Measurements from ENCODE around the gene ZDHHC14. TPM values are rescaled to one million over a fixed set of nuclear protein-coding genes. Genes with fewer than 3 reads are reported as not detected.

The ZDHHC14 gene
- polyA plus RNA-seq, 2 of the 4 experiments (the other 2 are of a cell fraction): 2.2 to 2.8 TPM

DNA sequence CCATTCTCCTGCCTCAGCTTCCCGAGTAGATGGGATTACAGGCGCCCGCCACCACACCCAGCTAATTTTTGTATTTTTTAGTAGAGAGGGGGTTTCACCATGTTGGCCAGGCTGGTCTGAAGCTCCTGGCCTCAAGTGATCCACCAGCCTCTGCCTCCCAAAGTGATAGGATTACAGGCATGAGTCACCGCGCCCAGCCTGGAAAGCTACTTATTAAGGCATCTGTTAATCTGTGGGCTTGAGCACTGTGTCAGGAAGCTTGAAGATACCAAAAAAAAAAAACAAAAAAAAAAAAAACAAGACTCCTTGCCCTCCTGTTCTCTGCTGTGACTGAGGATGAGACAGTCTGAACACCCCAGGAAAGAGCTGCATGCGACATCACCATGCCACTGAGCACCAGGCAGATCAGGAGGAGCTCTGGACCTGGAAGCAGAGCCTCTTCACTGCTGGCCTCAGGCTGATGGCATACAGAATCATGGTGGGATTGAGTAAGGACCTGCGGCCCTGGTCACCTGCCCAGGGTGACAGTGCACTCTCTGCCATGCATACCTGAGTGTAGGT, 275.5 kb downstream of the ZDHHC14 start (continued):
- TF ChIP-seq, protein P1, sequence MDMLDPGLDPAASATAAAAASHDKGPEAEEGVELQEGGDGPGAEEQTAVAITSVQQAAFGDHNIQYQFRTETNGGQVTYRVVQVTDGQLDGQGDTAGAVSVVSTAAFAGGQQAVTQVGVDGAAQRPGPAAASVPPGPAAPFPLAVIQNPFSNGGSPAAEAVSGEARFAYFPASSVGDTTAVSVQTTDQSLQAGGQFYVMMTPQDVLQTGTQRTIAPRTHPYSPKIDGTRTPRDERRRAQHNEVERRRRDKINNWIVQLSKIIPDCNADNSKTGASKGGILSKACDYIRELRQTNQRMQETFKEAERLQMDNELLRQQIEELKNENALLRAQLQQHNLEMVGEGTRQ (IDR thresholded peaks at IDR 0.05): no peak
- TF ChIP-seq RFX5 (IDR thresholded peaks at IDR 0.05) (no peak), RARB (CRISPR knock-in tag; IDR thresholded peaks at IDR 0.05) (no peak), ZNF302 (CRISPR knock-in tag; IDR thresholded peaks at IDR 0.05) (no peak)
- TF ChIP-seq, protein P2, sequence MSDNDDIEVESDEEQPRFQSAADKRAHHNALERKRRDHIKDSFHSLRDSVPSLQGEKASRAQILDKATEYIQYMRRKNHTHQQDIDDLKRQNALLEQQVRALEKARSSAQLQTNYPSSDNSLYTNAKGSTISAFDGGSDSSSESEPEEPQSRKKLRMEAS (IDR thresholded peaks at IDR 0.05): no peak

DNA sequence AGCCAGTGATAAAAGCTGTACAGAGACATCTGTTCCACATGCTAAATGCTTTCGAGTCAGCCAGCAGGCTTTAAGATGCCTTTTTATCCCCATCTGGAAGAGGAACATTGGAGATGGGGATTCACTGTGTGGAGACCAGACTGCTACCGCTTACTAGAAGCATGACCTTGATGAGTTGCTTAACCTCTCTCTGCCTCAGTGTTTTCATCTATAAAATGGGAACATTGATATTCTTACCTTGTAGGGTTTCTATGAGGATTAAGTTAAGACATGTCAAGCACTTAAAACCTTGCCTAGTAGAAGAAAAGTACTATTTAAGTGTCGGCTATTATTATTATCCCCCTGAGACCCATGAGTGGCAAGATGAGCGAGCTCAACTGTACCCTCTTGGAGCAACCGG, 276.8 kb downstream of the ZDHHC14 start:
- 86% methylated on average over 5 of the region's 5 CpGs for WGBS (ENCODE audit: missing lambda C conversion rate)
- ATAC-seq (no peak), FAIRE-seq (no peak), DNase-seq (ENCODE audit: low read depth in 1 of 2, low spot score in 1 of 2) (no peak)
- no peaks in the 10 kb centered on the region for H3K9me3 ChIP-seq
- H3K27ac ChIP-seq: no peak overlapping the region
- no peak overlapping the region for H3K4me3 ChIP-seq
- TF ChIP-seq JUNB (IDR thresholded peaks at IDR 0.05): no peak
- no peak for TF ChIP-seq SREBF2 (IDR thresholded peaks at IDR 0.05)
- no peak for TF ChIP-seq HEYL (CRISPR knock-in tag; IDR thresholded peaks at IDR 0.05)
- TF ChIP-seq, protein P1 (IDR thresholded peaks at IDR 0.05): no peak
- TF ChIP-seq KDM1A (IDR thresholded peaks at IDR 0.05; ENCODE audit: low read depth): no peak
- no peak for TF ChIP-seq EP300 (IDR thresholded peaks at IDR 0.05)
- TF ChIP-seq, protein P3, sequence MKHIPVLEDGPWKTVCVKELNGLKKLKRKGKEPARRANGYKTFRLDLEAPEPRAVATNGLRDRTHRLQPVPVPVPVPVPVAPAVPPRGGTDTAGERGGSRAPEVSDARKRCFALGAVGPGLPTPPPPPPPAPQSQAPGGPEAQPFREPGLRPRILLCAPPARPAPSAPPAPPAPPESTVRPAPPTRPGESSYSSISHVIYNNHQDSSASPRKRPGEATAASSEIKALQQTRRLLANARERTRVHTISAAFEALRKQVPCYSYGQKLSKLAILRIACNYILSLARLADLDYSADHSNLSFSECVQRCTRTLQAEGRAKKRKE (CRISPR knock-in tag; IDR thresholded peaks at IDR 0.05; ENCODE audit: low read depth): no peak
- TF ChIP-seq RNF2 (IDR thresholded peaks at IDR 0.05; ENCODE audit: borderline replicate concordance, low read depth): no peak
- TF ChIP-seq POLR2AphosphoS2 (conservative IDR thresholded peaks at IDR 0.05; ENCODE audit: low read length): no peak
- no peak for TF ChIP-seq HDAC2 (IDR thresholded peaks at IDR 0.05)
- TF ChIP-seq JUN (IDR thresholded peaks at IDR 0.05): no peak
- no peak for TF ChIP-seq HOXA7 (CRISPR knock-in tag; IDR thresholded peaks at IDR 0.05)
- TF ChIP-seq, protein P4, sequence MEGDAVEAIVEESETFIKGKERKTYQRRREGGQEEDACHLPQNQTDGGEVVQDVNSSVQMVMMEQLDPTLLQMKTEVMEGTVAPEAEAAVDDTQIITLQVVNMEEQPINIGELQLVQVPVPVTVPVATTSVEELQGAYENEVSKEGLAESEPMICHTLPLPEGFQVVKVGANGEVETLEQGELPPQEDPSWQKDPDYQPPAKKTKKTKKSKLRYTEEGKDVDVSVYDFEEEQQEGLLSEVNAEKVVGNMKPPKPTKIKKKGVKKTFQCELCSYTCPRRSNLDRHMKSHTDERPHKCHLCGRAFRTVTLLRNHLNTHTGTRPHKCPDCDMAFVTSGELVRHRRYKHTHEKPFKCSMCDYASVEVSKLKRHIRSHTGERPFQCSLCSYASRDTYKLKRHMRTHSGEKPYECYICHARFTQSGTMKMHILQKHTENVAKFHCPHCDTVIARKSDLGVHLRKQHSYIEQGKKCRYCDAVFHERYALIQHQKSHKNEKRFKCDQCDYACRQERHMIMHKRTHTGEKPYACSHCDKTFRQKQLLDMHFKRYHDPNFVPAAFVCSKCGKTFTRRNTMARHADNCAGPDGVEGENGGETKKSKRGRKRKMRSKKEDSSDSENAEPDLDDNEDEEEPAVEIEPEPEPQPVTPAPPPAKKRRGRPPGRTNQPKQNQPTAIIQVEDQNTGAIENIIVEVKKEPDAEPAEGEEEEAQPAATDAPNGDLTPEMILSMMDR (IDR thresholded peaks at IDR 0.05): no peak
- no peak for TF ChIP-seq FOSL2 (IDR thresholded peaks at IDR 0.05)
- TF ChIP-seq FOSL2 (CRISPR knock-in tag; IDR thresholded peaks at IDR 0.05): no peak
- no peak for TF ChIP-seq FOXS1 (CRISPR knock-in tag; IDR thresholded peaks at IDR 0.05)
- TF ChIP-seq, protein P5, sequence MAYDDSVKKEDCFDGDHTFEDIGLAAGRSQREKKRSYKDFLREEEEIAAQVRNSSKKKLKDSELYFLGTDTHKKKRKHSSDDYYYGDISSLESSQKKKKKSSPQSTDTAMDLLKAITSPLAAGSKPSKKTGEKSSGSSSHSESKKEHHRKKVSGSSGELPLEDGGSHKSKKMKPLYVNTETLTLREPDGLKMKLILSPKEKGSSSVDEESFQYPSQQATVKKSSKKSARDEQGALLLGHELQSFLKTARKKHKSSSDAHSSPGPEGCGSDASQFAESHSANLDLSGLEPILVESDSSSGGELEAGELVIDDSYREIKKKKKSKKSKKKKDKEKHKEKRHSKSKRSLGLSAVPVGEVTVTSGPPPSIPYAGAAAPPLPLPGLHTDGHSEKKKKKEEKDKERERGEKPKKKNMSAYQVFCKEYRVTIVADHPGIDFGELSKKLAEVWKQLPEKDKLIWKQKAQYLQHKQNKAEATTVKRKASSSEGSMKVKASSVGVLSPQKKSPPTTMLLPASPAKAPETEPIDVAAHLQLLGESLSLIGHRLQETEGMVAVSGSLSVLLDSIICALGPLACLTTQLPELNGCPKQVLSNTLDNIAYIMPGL (CRISPR knock-in tag; IDR thresholded peaks at IDR 0.05; ENCODE audit: borderline replicate concordance): no peak
- TF ChIP-seq RCOR1 (IDR thresholded peaks at IDR 0.05; ENCODE audit: low read depth, low read length): no peak
- ChIA-PET CTCF (interaction anchor here (1.6 to 2.1 kb wide), 2 partner anchors 9 to 343 kb away, joined by 7 to 8 read pairs; no protein-coding TSS in a partner anchor), POLR2A (no interaction called here)
- H3K4me2 ChIP-seq: no peak overlapping the region
- no peaks in the 10 kb centered on the region for H3K4me1 ChIP-seq

All from A549 (cell line).